Fibroblast of lung (primary cell): ENCODE measurements around the gene LIN7C.

ENCODE experiments used
- EZH2 ChIP-seq: IDR thresholded peaks from 2 replicates; pipeline ENCODE4 v1.5.1; 2012; ENCODE audit warnings: low read length, control low read depth, mild to moderate bottlenecking; ENCODE audit errors: missing control alignments
- TF ChIP-seq, protein P1 (sequence below), 2 donors: IDR thresholded peaks in 1 of 2; conservative IDR thresholded peaks in 1 of 2; 1 replicate in 1 of 2; 2 replicates in 1 of 2; pipeline ENCODE4 v1.5.1; 2011 to 2012; ENCODE audit warnings: low read length in 2 of 2, control low read depth in 1 of 2, inconsistent platforms in 1 of 2, low read depth in 1 of 2, mild to moderate bottlenecking in 1 of 2

DNA sequence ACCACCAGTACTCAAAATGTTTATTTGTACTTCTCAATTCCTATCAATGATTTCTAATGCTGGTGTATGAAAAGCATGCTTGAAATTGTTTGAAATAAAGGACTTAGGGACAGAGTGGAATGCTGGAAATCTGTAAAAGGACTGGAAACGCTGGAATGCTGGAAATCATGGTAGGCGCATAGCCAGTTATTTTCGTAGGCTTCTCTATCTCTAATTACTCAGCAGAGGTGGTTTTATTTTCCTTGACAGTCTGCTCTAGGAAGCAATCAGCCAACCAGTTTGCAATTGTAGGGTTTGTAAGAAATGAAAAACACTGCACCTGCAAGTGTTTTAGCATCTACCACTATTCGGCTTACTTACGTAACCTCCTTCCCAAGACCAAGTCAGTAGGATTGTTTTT is 788 bp downstream of the LIN7C start:
- TF ChIP-seq, protein P1, sequence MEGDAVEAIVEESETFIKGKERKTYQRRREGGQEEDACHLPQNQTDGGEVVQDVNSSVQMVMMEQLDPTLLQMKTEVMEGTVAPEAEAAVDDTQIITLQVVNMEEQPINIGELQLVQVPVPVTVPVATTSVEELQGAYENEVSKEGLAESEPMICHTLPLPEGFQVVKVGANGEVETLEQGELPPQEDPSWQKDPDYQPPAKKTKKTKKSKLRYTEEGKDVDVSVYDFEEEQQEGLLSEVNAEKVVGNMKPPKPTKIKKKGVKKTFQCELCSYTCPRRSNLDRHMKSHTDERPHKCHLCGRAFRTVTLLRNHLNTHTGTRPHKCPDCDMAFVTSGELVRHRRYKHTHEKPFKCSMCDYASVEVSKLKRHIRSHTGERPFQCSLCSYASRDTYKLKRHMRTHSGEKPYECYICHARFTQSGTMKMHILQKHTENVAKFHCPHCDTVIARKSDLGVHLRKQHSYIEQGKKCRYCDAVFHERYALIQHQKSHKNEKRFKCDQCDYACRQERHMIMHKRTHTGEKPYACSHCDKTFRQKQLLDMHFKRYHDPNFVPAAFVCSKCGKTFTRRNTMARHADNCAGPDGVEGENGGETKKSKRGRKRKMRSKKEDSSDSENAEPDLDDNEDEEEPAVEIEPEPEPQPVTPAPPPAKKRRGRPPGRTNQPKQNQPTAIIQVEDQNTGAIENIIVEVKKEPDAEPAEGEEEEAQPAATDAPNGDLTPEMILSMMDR (conservative IDR thresholded peaks at IDR 0.05 in 1 of 2, IDR thresholded peaks at IDR 0.05 in 1 of 2; ENCODE audit: low read depth in 1 of 2, low read length in 2 of 2): no peak
- no peak for TF ChIP-seq EZH2
